Colonic mucosa (tissue), 4 donors: Measurements from ENCODE around the gene ENTPD6. TPM values are rescaled to one million over a fixed set of nuclear protein-coding genes. Genes with fewer than 3 reads are reported as not detected.
"Not testable (repeated sequence)": the region's sequence is repeated elsewhere in the genome, so short reads cannot be mapped to it uniquely, and the experiment has no call there.

ENCODE experiments used
- DNase-seq: peaks from one replicate; pipeline ENCODE4 v3.0.0-alpha.2; 2020
- H3K27ac ChIP-seq: fragments of 200-600 bp; one replicate; pipeline ENCODE4 v1.8.0; 2021
- H3K27me3 ChIP-seq: fragments of 200-600 bp; one replicate; pipeline ENCODE4 v1.8.0; 2021
- H3K36me3 ChIP-seq: fragments of 200-600 bp; one replicate; pipeline ENCODE4 v1.8.0; 2021
- H3K4me1 ChIP-seq: fragments of 200-600 bp; one replicate; pipeline ENCODE4 v1.8.0; 2021; ENCODE audit warnings: mild to moderate bottlenecking
- H3K4me3 ChIP-seq: fragments of 200-600 bp; one replicate; pipeline ENCODE4 v1.8.0; 2021
- H3K9ac ChIP-seq, 2 donors: one replicate each; pipeline ENCODE4 v1.7.0; 2013; ENCODE audit warnings: control low read depth in 2 of 2, low read depth in 2 of 2, low read length in 2 of 2
- H3K9me3 ChIP-seq: fragments of 200-600 bp; one replicate; pipeline ENCODE4 v1.8.0; 2021
- CTCF ChIP-seq: fragments of 200-600 bp; IDR thresholded peaks from one replicate; pipeline ENCODE4 v1.8.0; 2022; ENCODE audit warnings: antibody characterized with exemption, mild to moderate bottlenecking
- intact Hi-C: fragments of 100-400 bp; cut with DNase I; formaldehyde crosslinking; loops from one replicate; pipeline ENCODE4 v1.14.1; 2022
- total RNA-seq, 2 donors: library from RNA; stranded (reverse); fragmentation: NEBNext Ultra II Directional in 1 of 2; extraction: Animal tissue kit (Norgen Biotek cat#: 25700) in 1 of 2; gene quantifications; one replicate each; pipeline ENCODE4 v1.2.1, GENCODE V29; 2021
- donor health status: healthy.
- donor health status: DM: no; HTN: no; CAD: no.
- donor health status: DM: no; HTN: no; CAD: no.

The ENTPD6 gene
- total RNA-seq, 2 donors from 2014 or later: 120 to 201 TPM

- no peaks in the 10 kb centered on the region for H3K4me1 ChIP-seq
- H3K27me3 ChIP-seq: no peaks in the 10 kb centered on the region
- no peak overlapping the region for H3K9ac ChIP-seq
- H3K27ac ChIP-seq: no peak overlapping the region
- no peak for DNase-seq
- no peak overlapping the region for H3K4me3 ChIP-seq
- intact Hi-C loops: loop anchor here (2.0 to 5.0 kb wide), 2 partner anchors 107 to 185 kb away; no protein-coding TSS in a partner anchor
- H3K36me3 ChIP-seq: no peaks in the 10 kb centered on the region
- no peak for TF ChIP-seq CTCF
- no peaks in the 10 kb centered on the region for H3K9me3 ChIP-seq
Observed at GRCh38 chr20:25179439-25180089, 15.9 kb upstream of the ENTPD6 start.

GRCh38 chr20:25184391-25184790, 11.1 kb upstream of the ENTPD6 start:
- H3K9ac ChIP-seq, H3K36me3 ChIP-seq, intact Hi-C loops, H3K4me3 ChIP-seq, DNase-seq, H3K27me3 ChIP-seq, H3K4me1 ChIP-seq, H3K27ac ChIP-seq, H3K9me3 ChIP-seq: not testable (repeated sequence)

- no peaks in the 10 kb centered on the region for H3K27me3 ChIP-seq
- no peaks in the 10 kb centered on the region for H3K9me3 ChIP-seq
- no peak overlapping the region for H3K4me3 ChIP-seq
- TF ChIP-seq CTCF: no peak
- H3K36me3 ChIP-seq: no peaks in the 10 kb centered on the region
- no peak overlapping the region for H3K27ac ChIP-seq
- no peak for DNase-seq
- no peak overlapping the region for H3K9ac ChIP-seq
- H3K4me1 ChIP-seq: no peaks in the 10 kb centered on the region
- intact Hi-C loops: no loop called here
Observed at GRCh38 chr20:25187220-25187619, 8.3 kb upstream of the ENTPD6 start.

- intact Hi-C loops: no loop called here
- Histone ChIP-seq H3K9me3 (no peaks in the 10 kb centered on the region), H3K36me3 (no peaks in the 10 kb centered on the region), H3K4me3 (no peak overlapping the region), H3K27me3 (no peaks in the 10 kb centered on the region), H3K9ac (no peak overlapping the region), H3K27ac (no peak overlapping the region), H3K4me1 (no peaks in the 10 kb centered on the region)
- no peak for TF ChIP-seq CTCF
- DNase-seq: no peak
Observed at GRCh38 chr20:25187635-25188034, 7.9 kb upstream of the ENTPD6 start.

- no peak for DNase-seq
- Histone ChIP-seq H3K27me3 (no peaks in the 10 kb centered on the region), H3K9ac (no peak overlapping the region), H3K4me1 (no peaks in the 10 kb centered on the region), H3K4me3 (no peak overlapping the region), H3K9me3 (no peaks in the 10 kb centered on the region), H3K27ac (no peak overlapping the region), H3K36me3 (no peaks in the 10 kb centered on the region)
- no peak for TF ChIP-seq CTCF
- intact Hi-C loops: no loop called here
Observed at GRCh38 chr20:25188218-25188617, 7.3 kb upstream of the ENTPD6 start.

- H3K9ac ChIP-seq: no peak overlapping the region
- no peaks in the 10 kb centered on the region for H3K9me3 ChIP-seq
- H3K36me3 ChIP-seq: no peaks in the 10 kb centered on the region
- intact Hi-C loops: loop anchor here (5.0 kb wide), 1 partner anchor 199 kb away; the partner anchor contains the start of gene APMAP
- H3K4me3 ChIP-seq: no peak overlapping the region
- no peaks in the 10 kb centered on the region for H3K27me3 ChIP-seq
- no peak overlapping the region for H3K27ac ChIP-seq
- DNase-seq: no peak
- no peak for TF ChIP-seq CTCF
- H3K4me1 ChIP-seq: no peaks in the 10 kb centered on the region
Observed at GRCh38 chr20:25191051-25191450, 4.5 kb upstream of the ENTPD6 start.
